ENCODE results near the gene RMI2. TPM values are rescaled to one million over a fixed set of nuclear protein-coding genes. Genes with fewer than 3 reads are reported as not detected.
"Not testable (repeated sequence)": the region's sequence is repeated elsewhere in the genome, so short reads cannot be mapped to it uniquely, and the experiment has no call there.

The RMI2 gene
- total RNA-seq, 2 donors from 2014 or later = 55.2 to 62.3 TPM

- Mint-ChIP-seq H3K4me1 (peaks cover 22% of the 10 kb centered on the region), H3K4me3 (no peak overlapping the region), H3K27ac (no peak overlapping the region), H3K36me3 (ENCODE audit: low read depth) (no peaks in the 10 kb centered on the region), H3K9me3 (no peaks in the 10 kb centered on the region), H3K27me3 (ENCODE audit: insufficient read depth) (no peaks in the 10 kb centered on the region)
- Histone ChIP-seq H3K9me3 (ENCODE audit: control insufficient read depth, low read length) (no peaks in the 10 kb centered on the region), H3K4me1 (ENCODE audit: control insufficient read depth, insufficient read depth, low read length) (peaks cover 10% of the 10 kb centered on the region), H3K36me3 (ENCODE audit: control insufficient read depth, insufficient read depth, low read length) (no peaks in the 10 kb centered on the region), H3K4me3 (ENCODE audit: low read length) (no peak overlapping the region), H3K27me3 (ENCODE audit: control insufficient read depth, insufficient read depth, low read length, poor library complexity, severe bottlenecking) (no peaks in the 10 kb centered on the region), H3K9ac (ENCODE audit: extremely low read depth, low read length, poor library complexity, severe bottlenecking) (no peak overlapping the region), H3K27ac (ENCODE audit: low read depth, low read length) (no peak overlapping the region)
- WGBS, 2 experiments (ENCODE audit: insufficient coverage in 1 of 2, insufficient read length in 1 of 2) = 83 to 86% methylated on average over 7 to 9 of the region's 10 CpGs
- no peak for DNase-seq
- no peak for TF ChIP-seq CTCF (conservative IDR thresholded peaks at IDR 0.05)
These were observed 48.4 kb upstream of the RMI2 start for GRCh38 chr16:11296706-11297491.

- Histone ChIP-seq H3K36me3 (ENCODE audit: control insufficient read depth, insufficient read depth, low read length) (no peaks in the 10 kb centered on the region), H3K27me3 (ENCODE audit: control insufficient read depth, insufficient read depth, low read length, poor library complexity, severe bottlenecking) (no peaks in the 10 kb centered on the region), H3K27ac (ENCODE audit: low read depth, low read length) (no peak overlapping the region), H3K9ac (ENCODE audit: extremely low read depth, low read length, poor library complexity, severe bottlenecking) (no peak overlapping the region), H3K9me3 (ENCODE audit: control insufficient read depth, low read length) (no peaks in the 10 kb centered on the region), H3K4me1 (ENCODE audit: control insufficient read depth, insufficient read depth, low read length) (peaks cover 10% of the 10 kb centered on the region), H3K4me3 (ENCODE audit: low read length) (no peak overlapping the region)
- Mint-ChIP-seq H3K27ac (no peak overlapping the region), H3K9me3 (no peaks in the 10 kb centered on the region), H3K4me1 (peaks cover 25% of the 10 kb centered on the region), H3K27me3 (ENCODE audit: insufficient read depth) (no peaks in the 10 kb centered on the region), H3K36me3 (ENCODE audit: low read depth) (no peaks in the 10 kb centered on the region), H3K4me3 (no peak overlapping the region)
- peak; percentile 82 for DNase-seq
- no peak for TF ChIP-seq CTCF (conservative IDR thresholded peaks at IDR 0.05)
- 41 to 46% methylated on average over 6 to 19 of the region's 19 CpGs for WGBS, 2 experiments (ENCODE audit: insufficient coverage in 1 of 2, insufficient read length in 1 of 2)
These were observed 47.6 kb upstream of the RMI2 start for GRCh38 chr16:11297492-11298142.

- no peaks in the 10 kb centered on the region for H3K27me3 ChIP-seq (ENCODE audit: control insufficient read depth, insufficient read depth, low read length, poor library complexity, severe bottlenecking)
- peaks cover 10% of the 10 kb centered on the region for H3K4me1 ChIP-seq (ENCODE audit: control insufficient read depth, insufficient read depth, low read length)
- no peaks in the 10 kb centered on the region for H3K9me3 ChIP-seq (ENCODE audit: control insufficient read depth, low read length)
- H3K27ac Mint-ChIP-seq = no peak overlapping the region
- H3K36me3 Mint-ChIP-seq (ENCODE audit: low read depth) = no peaks in the 10 kb centered on the region
- no peak for DNase-seq
- H3K36me3 ChIP-seq (ENCODE audit: control insufficient read depth, insufficient read depth, low read length) = no peaks in the 10 kb centered on the region
- H3K27ac ChIP-seq (ENCODE audit: low read depth, low read length) = no peak overlapping the region
- peaks cover 25% of the 10 kb centered on the region for H3K4me1 Mint-ChIP-seq
- H3K27me3 Mint-ChIP-seq (ENCODE audit: insufficient read depth) = no peaks in the 10 kb centered on the region
- no peak overlapping the region for H3K4me3 Mint-ChIP-seq
- no peak overlapping the region for H3K4me3 ChIP-seq (ENCODE audit: low read length)
- WGBS, 2 experiments (ENCODE audit: insufficient coverage in 1 of 2, insufficient read length in 1 of 2) = 95 to 100% methylated on average over 1 to 5 of the region's 5 CpGs
- H3K9me3 Mint-ChIP-seq = no peaks in the 10 kb centered on the region
- no peak overlapping the region for H3K9ac ChIP-seq (ENCODE audit: extremely low read depth, low read length, poor library complexity, severe bottlenecking)
- no peak for TF ChIP-seq CTCF (conservative IDR thresholded peaks at IDR 0.05)
These were observed 46.9 kb upstream of the RMI2 start for GRCh38 chr16:11298143-11298900.

- not testable (repeated sequence) for H3K36me3 ChIP-seq (ENCODE audit: control insufficient read depth, insufficient read depth, low read length); H3K4me3 ChIP-seq (ENCODE audit: low read length); H3K36me3 Mint-ChIP-seq (ENCODE audit: low read depth); H3K27ac Mint-ChIP-seq; DNase-seq; H3K9me3 Mint-ChIP-seq; H3K9ac ChIP-seq (ENCODE audit: extremely low read depth, low read length, poor library complexity, severe bottlenecking); H3K4me1 ChIP-seq (ENCODE audit: control insufficient read depth, insufficient read depth, low read length); H3K27me3 Mint-ChIP-seq (ENCODE audit: insufficient read depth); H3K9me3 ChIP-seq (ENCODE audit: control insufficient read depth, low read length); H3K4me3 Mint-ChIP-seq; H3K27me3 ChIP-seq (ENCODE audit: control insufficient read depth, insufficient read depth, low read length, poor library complexity, severe bottlenecking); H3K27ac ChIP-seq (ENCODE audit: low read depth, low read length)
- WGBS, 2 experiments (ENCODE audit: insufficient coverage in 1 of 2, insufficient read length in 1 of 2) = 91 to 97% methylated on average over 8 to 13 of the region's 13 CpGs
- peaks cover 25% of the 10 kb centered on the region for H3K4me1 Mint-ChIP-seq
These were observed 46.2 kb upstream of the RMI2 start for GRCh38 chr16:11298950-11299547.

All from endodermal cell (in vitro differentiated cells).